HG03442 (cell line): Measurements from ENCODE around the gene CRYBA2.

Experiments
- ATAC-seq: cut with Tn5 transposase; IDR thresholded peaks from one replicate; pipeline ENCODE4 v1.9.1; 2021; ENCODE audit warnings: mild to moderate bottlenecking, moderate library complexity; ENCODE audit not compliant: unreplicated experiment

Gene CRYBA2

GRCh38 chr2:218993345-218994315 is at the start of gene CRYBA2:
CRYBA2 (minus strand) TSS chr2:218993422; CDS start chr2:218993176, 246 bp downstream.
- no peak for ATAC-seq

GRCh38 chr2:219042750-219043149 is 49.5 kb upstream of the CRYBA2 start:
- no peak for ATAC-seq

- no peak for ATAC-seq
Measured at GRCh38 chr2:219042157-219042556, 48.9 kb upstream of the CRYBA2 start.

- no peak for ATAC-seq
Measured at GRCh38 chr2:219041252-219041651, 48.0 kb upstream of the CRYBA2 start, which contains the start of gene CFAP65. CFAP65 (minus strand) TSS chr2:219041516; CDS start chr2:219039048, 2,468 bp downstream.

GRCh38 chr2:219038600-219038999 is 45.4 kb upstream of the CRYBA2 start:
- ATAC-seq, result no peak

- ATAC-seq, result no peak
Measured at GRCh38 chr2:219037783-219038499, 44.7 kb upstream of the CRYBA2 start.

GRCh38 chr2:219035942-219036341 is 42.7 kb upstream of the CRYBA2 start:
- no peak for ATAC-seq

- no peak for ATAC-seq
Measured at GRCh38 chr2:219034823-219035222, 41.6 kb upstream of the CRYBA2 start.

- ATAC-seq, result no peak
Measured at GRCh38 chr2:219032051-219032745, 39.0 kb upstream of the CRYBA2 start.

- no peak for ATAC-seq
Measured at GRCh38 chr2:219031005-219031738, 38.0 kb upstream of the CRYBA2 start.

GRCh38 chr2:219030177-219030940 is 37.1 kb upstream of the CRYBA2 start:
- ATAC-seq, result no peak

GRCh38 chr2:219029829-219030165 is 36.6 kb upstream of the CRYBA2 start:
- peak; percentile 67 for ATAC-seq

- no peak for ATAC-seq
Measured at GRCh38 chr2:219028996-219029828, 36.0 kb upstream of the CRYBA2 start.

- no peak for ATAC-seq
Measured at GRCh38 chr2:219028141-219028540, 34.9 kb upstream of the CRYBA2 start.

- ATAC-seq, result no peak
Measured at GRCh38 chr2:219027511-219028055, 34.4 kb upstream of the CRYBA2 start.

- no peak for ATAC-seq
Measured at GRCh38 chr2:219026946-219027345, 33.7 kb upstream of the CRYBA2 start.

GRCh38 chr2:219025637-219026585 is 32.7 kb upstream of the CRYBA2 start:
- no peak for ATAC-seq

GRCh38 chr2:219024059-219024458 is 30.8 kb upstream of the CRYBA2 start:
- ATAC-seq, result no peak
